Panc1 (cell line): ENCODE data around the gene TACC2. TPM values are rescaled to one million over a fixed set of nuclear protein-coding genes. Genes with fewer than 3 reads are reported as not detected.
"Not testable (repeated sequence)": the region's sequence is repeated elsewhere in the genome, so short reads cannot be mapped to it uniquely, and the experiment has no call there.

Source experiments
- ATAC-seq: fragments of 200-7000 bp; cut with Tn5 transposase; 2 replicates; pipeline ENCODE4 v1.9.1; 2020; ENCODE audit warnings: mild to moderate bottlenecking, moderate library complexity
- BruUV-seq: library from RNA; stranded (reverse); fragments of 400-500 nt; replicated peaks from 2 replicates; lab custom pipeline; 2021; lab: Mats Ljungman, UMichigan
- CTCF ChIA-PET: fragments of 300-600 bp; sonication (Branson Sonifier 250); formaldehyde crosslinking; loops from one replicate; lab custom pipeline; 2022; ENCODE audit warnings: antibody characterized with exemption; lab: Charles Lee
- POLR2A ChIA-PET: fragments of 300-600 bp; sonication (Branson Sonifier 250); formaldehyde crosslinking; loops from one replicate; lab custom pipeline; 2022; ENCODE audit warnings: antibody characterized with exemption; lab: Charles Lee
- DNase-seq: peaks from one replicate; pipeline ENCODE4 v3.0.0-alpha.2; 2010; ENCODE audit warnings: low read depth, low spot score
- H3K27ac ChIP-seq: 2 replicates; pipeline ENCODE4 v1.5.1; 2011; ENCODE audit warnings: mild to moderate bottlenecking, low read length, inconsistent platforms
- H3K27me3 ChIP-seq: fragments of 200-500 bp; sonication (Bioruptor generic); 2 replicates; pipeline ENCODE4 v1.6.0; 2014; ENCODE audit warnings: low read length, inconsistent platforms; ENCODE audit not compliant: control insufficient read depth, insufficient read depth
- H3K36me3 ChIP-seq: fragments of 200-500 bp; sonication (Bioruptor generic); 2 replicates; pipeline ENCODE4 v1.5.1; 2014; ENCODE audit warnings: inconsistent platforms, mild to moderate bottlenecking, low read length, moderate library complexity; ENCODE audit not compliant: control insufficient read depth, insufficient read depth
- H3K4me1 ChIP-seq: 2 replicates; pipeline ENCODE4 v1.5.1; 2011; ENCODE audit warnings: inconsistent platforms, mild to moderate bottlenecking, low read length, moderate library complexity; ENCODE audit not compliant: control insufficient read depth, insufficient read depth
- H3K4me3 ChIP-seq, 2 experiments: 2 replicates each; pipeline ENCODE4 v1.5.1; 2011 to 2012; ENCODE audit warnings: low read depth in 2 of 2, low read length in 2 of 2, mild to moderate bottlenecking in 2 of 2, inconsistent platforms in 1 of 2, moderate library complexity in 1 of 2
- H3K9me3 ChIP-seq: fragments of 200-500 bp; sonication (Bioruptor generic); 2 replicates; pipeline ENCODE4 v1.5.1; 2014; ENCODE audit warnings: low read depth, mild to moderate bottlenecking, inconsistent platforms, low read length, moderate library complexity; ENCODE audit not compliant: control insufficient read depth, insufficient read depth
- POLR2AphosphoS5 ChIP-seq: IDR thresholded peaks from 2 replicates; pipeline ENCODE4 v1.6.1; 2012; ENCODE audit warnings: mild to moderate bottlenecking, low read depth, low read length, moderate library complexity
- SIN3A ChIP-seq: IDR thresholded peaks from 2 replicates; pipeline ENCODE4 v1.6.1; 2012; ENCODE audit warnings: low read depth, mild to moderate bottlenecking, low read length, moderate library complexity, borderline replicate concordance; ENCODE audit not compliant: insufficient read depth
- TCF7L2 ChIP-seq: IDR thresholded peaks from 2 replicates; pipeline ENCODE4 v1.6.1; 2011; ENCODE audit warnings: mild to moderate bottlenecking, low read depth, low read length, inconsistent platforms
- in situ Hi-C: cut with HindIII; loops from 2 replicates; pipeline ENCODE4 v1.10.0; 2016; ENCODE audit warnings: low sequenced_read_pairs, low pct_unique_long_range_greater_than_20kb
- intact Hi-C: fragments of 100-400 bp; cut with micrococcal nuclease; formaldehyde crosslinking; loops from one replicate; pipeline ENCODE4 v1.10.0; 2022; ENCODE audit not compliant: unreplicated experiment
- total RNA-seq: library from RNA; stranded (reverse); gene quantifications from one replicate; pipeline ENCODE4 v1.2.1, GENCODE V29; 2021; ENCODE audit not compliant: unreplicated experiment
- TF ChIP-seq, protein P1 (sequence below): fragments of 450-650 bp; IDR thresholded peaks from 2 replicates; pipeline ENCODE4 v1.5.1; 2017; ENCODE audit warnings: mild to moderate bottlenecking
- TF ChIP-seq, protein P2 (sequence below), 2 experiments: IDR thresholded peaks; 2 replicates each; pipeline ENCODE4 v1.6.1; 2011 to 2012; ENCODE audit warnings: low read depth in 2 of 2, control low read depth in 1 of 2, low read length in 1 of 2, mild to moderate bottlenecking in 1 of 2, moderate library complexity in 1 of 2; ENCODE audit not compliant: insufficient read depth in 1 of 2

The TACC2 gene
- total RNA-seq, 1 experiment from 2014 or later: 133 TPM

DNA sequence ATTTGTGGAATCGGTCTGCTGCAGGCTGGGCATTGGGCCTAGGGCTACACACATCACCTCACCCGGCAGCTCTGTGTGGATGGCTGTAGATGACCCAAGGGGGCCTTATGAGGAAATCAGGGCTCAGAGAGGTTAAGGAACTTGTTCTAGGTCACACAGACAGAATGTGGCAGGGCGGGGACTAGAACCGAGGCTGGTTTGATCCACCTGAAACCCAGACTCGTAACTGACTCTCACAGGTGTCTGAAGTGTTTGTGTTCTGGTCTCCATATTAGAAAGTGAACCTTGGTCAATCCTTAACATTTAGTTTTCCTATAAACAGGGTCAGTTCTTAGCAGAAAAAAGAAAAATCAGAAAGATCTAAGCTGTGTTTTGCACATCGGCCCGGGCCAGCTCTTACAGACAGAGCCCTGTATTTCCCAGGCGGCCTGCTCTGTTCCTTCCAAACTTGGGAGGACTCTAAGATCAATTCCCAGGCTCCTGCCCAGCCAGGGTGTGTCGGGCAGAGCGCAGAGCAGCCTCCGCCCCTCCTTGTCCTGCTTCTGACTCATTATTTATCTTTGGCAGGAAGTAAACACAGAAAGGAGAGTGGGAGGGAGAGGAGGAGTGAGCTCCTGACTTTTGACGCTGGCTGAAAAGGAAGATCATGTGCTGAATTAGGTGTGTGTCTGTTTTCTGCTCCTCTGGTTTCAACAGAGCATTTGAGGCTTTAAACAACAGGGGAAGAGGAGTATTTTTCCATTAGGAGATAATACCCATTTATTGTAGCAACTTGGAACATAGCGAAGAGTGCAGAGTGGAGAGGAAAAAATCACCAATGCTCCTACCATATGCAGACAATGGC, 74.1 kb downstream of the TACC2 start:
- intact Hi-C loops (no loop called here), in situ Hi-C loops (no loop called here)
- Histone ChIP-seq H3K27me3 (no peaks in the 10 kb centered on the region), H3K9me3 (peaks cover 14% of the 10 kb centered on the region; the same call in 1 of the 2 replicates), H3K36me3 (no peaks in the 10 kb centered on the region), H3K4me3 (no peak overlapping the region), H3K4me1 (peaks cover 39% of the 10 kb centered on the region), H3K27ac (peak overlapping the region; percentile 92)
- POLR2A ChIA-PET: interaction anchor here (0.5 to 1.2 kb wide), 4 partner anchors 12 to 316 kb away, joined by 3 to 10 read pairs (median 4); no protein-coding TSS in a partner anchor
- CTCF ChIA-PET: interaction anchor here (0.7 to 1.4 kb wide), 4 partner anchors 9 to 50 kb away, joined by 3 to 12 read pairs (median 8); no protein-coding TSS in a partner anchor
- ATAC-seq: peak; percentile 99
- TF ChIP-seq, protein P1, sequence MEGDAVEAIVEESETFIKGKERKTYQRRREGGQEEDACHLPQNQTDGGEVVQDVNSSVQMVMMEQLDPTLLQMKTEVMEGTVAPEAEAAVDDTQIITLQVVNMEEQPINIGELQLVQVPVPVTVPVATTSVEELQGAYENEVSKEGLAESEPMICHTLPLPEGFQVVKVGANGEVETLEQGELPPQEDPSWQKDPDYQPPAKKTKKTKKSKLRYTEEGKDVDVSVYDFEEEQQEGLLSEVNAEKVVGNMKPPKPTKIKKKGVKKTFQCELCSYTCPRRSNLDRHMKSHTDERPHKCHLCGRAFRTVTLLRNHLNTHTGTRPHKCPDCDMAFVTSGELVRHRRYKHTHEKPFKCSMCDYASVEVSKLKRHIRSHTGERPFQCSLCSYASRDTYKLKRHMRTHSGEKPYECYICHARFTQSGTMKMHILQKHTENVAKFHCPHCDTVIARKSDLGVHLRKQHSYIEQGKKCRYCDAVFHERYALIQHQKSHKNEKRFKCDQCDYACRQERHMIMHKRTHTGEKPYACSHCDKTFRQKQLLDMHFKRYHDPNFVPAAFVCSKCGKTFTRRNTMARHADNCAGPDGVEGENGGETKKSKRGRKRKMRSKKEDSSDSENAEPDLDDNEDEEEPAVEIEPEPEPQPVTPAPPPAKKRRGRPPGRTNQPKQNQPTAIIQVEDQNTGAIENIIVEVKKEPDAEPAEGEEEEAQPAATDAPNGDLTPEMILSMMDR: no peak
- TF ChIP-seq TCF7L2 (peak; percentile 75), POLR2AphosphoS5 (peak; percentile 96), SIN3A (peak; percentile 89)
- TF ChIP-seq, protein P2, sequence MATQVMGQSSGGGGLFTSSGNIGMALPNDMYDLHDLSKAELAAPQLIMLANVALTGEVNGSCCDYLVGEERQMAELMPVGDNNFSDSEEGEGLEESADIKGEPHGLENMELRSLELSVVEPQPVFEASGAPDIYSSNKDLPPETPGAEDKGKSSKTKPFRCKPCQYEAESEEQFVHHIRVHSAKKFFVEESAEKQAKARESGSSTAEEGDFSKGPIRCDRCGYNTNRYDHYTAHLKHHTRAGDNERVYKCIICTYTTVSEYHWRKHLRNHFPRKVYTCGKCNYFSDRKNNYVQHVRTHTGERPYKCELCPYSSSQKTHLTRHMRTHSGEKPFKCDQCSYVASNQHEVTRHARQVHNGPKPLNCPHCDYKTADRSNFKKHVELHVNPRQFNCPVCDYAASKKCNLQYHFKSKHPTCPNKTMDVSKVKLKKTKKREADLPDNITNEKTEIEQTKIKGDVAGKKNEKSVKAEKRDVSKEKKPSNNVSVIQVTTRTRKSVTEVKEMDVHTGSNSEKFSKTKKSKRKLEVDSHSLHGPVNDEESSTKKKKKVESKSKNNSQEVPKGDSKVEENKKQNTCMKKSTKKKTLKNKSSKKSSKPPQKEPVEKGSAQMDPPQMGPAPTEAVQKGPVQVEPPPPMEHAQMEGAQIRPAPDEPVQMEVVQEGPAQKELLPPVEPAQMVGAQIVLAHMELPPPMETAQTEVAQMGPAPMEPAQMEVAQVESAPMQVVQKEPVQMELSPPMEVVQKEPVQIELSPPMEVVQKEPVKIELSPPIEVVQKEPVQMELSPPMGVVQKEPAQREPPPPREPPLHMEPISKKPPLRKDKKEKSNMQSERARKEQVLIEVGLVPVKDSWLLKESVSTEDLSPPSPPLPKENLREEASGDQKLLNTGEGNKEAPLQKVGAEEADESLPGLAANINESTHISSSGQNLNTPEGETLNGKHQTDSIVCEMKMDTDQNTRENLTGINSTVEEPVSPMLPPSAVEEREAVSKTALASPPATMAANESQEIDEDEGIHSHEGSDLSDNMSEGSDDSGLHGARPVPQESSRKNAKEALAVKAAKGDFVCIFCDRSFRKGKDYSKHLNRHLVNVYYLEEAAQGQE (IDR thresholded peaks at IDR 0.05; ENCODE audit: insufficient read depth in 1 of 2, low read depth in 2 of 2, low read length in 1 of 2): 0 out of 4 replicates have a peak, but pooled peaks of 1 of the 2 experiments have one; percentile 43
- DNase-seq: peak; percentile 97
- no TSS peak for BruUV-seq

DNA sequence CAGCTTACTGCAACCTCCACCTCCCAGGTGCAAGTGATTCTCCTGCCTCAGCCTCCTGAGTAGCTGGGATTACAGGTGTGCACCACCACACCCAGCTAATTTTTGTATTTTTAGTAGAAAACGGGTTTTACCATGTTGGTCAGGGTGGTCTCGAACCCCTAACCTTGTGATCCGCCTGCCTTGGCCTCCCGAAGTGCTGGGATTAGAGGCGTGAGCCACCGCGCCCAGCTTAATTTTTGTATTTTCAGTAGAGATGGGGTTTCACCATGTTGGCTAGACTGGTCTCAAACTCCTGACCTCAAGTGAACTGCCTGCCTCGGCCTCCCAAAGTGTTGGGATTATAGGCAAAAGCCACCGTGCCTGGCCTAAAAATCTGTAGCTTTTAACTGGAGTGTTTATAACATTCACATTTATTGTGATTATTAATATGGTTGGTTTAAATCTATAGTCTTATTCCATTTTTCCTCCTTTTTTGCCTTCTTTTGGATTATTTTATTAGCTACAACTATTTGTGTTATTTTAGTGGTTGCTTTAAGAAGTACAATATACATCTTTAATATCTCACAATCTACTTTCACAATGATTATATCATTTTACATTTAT, 77.5 kb downstream of the TACC2 start:
- intact Hi-C loops, H3K36me3 ChIP-seq, H3K4me3 ChIP-seq, H3K27me3 ChIP-seq, BruUV-seq, H3K27ac ChIP-seq, DNase-seq, ATAC-seq, in situ Hi-C loops: not testable (repeated sequence)
- CTCF ChIA-PET: interaction anchor here (0.6 kb wide), 2 partner anchors 15 to 118 kb away, joined by 3 read pairs; no protein-coding TSS in a partner anchor
- POLR2A ChIA-PET: interaction anchor here (0.6 kb wide), 1 partner anchor 8 kb away, joined by 4 read pairs; no protein-coding TSS in a partner anchor
- Histone ChIP-seq H3K9me3 (peaks cover 14% of the 10 kb centered on the region; the same call in 1 of the 2 replicates), H3K4me1 (peaks cover 35% of the 10 kb centered on the region)
